H1 (cell line): ENCODE data around the gene LRTM1. TPM values are rescaled to one million over a fixed set of nuclear protein-coding genes. Genes with fewer than 3 reads are reported as not detected.

Source experiments
- CTCF ChIA-PET: fragments of 300-600 bp; sonication (Branson Sonifier 250); formaldehyde crosslinking; loops from one replicate; lab custom pipeline; 2021; ENCODE audit not compliant: partially characterized antibody; lab: Charles Lee
- POLR2A ChIA-PET: fragments of 300-600 bp; sonication (Branson Sonifier 250); formaldehyde crosslinking; loops from one replicate; lab custom pipeline; 2021; ENCODE audit warnings: inconsistent platforms; ENCODE audit not compliant: partially characterized antibody; lab: Charles Lee
- DNase-seq, 2 experiments: peaks; one replicate each; pipeline versions ENCODE4 v3.0.0 to v3.0.0-alpha.2; 2010 to 2022; ENCODE audit warnings: low spot score in 2 of 2, low read depth in 1 of 2, mixed read lengths in 1 of 2
- FAIRE-seq: peaks from 2 replicates; lab custom pipeline; 2011; peaks lifted over from hg19 to GRCh38; lab: Jason Lieb, UNC
- H2AFZ ChIP-seq: 2 replicates; pipeline ENCODE4 v1.8.1; 2012; ENCODE audit warnings: low read length, inconsistent platforms
- H2AK5ac ChIP-seq: 2 replicates; pipeline ENCODE4 v1.6.1; 2013; ENCODE audit warnings: low read depth, low read length
- H2BK120ac ChIP-seq: replicated peaks from 2 replicates; pipeline ENCODE3; 2013; ENCODE audit warnings: low read depth, low read length, inconsistent platforms
- H2BK12ac ChIP-seq: 2 replicates; pipeline ENCODE4 v1.6.1; 2013; ENCODE audit warnings: low read depth, low read length
- H2BK15ac ChIP-seq: 2 replicates; pipeline ENCODE4 v1.6.1; 2013; ENCODE audit warnings: low read length
- H2BK20ac ChIP-seq: 2 replicates; pipeline ENCODE4 v1.6.1; 2013; ENCODE audit warnings: low read length
- H2BK5ac ChIP-seq: 2 replicates; pipeline ENCODE4 v1.6.1; 2013; ENCODE audit warnings: low read depth, low read length
- H3K14ac ChIP-seq: 2 replicates; pipeline ENCODE4 v1.6.1; 2013; ENCODE audit warnings: inconsistent platforms; ENCODE audit not compliant: insufficient read length
- H3K18ac ChIP-seq: 2 replicates; pipeline ENCODE4 v1.6.1; 2013; ENCODE audit warnings: low read length; ENCODE audit errors: extremely low read depth
- H3K23ac ChIP-seq: 2 replicates; pipeline ENCODE4 v1.6.1; 2013; ENCODE audit warnings: inconsistent platforms; ENCODE audit not compliant: insufficient read length
- H3K23me2 ChIP-seq: 2 replicates; pipeline ENCODE4 v1.6.1; 2013; ENCODE audit warnings: low read depth, low read length
- H3K27ac ChIP-seq: 2 replicates; pipeline ENCODE4 v1.6.1; 2011; ENCODE audit warnings: low read depth, low read length, inconsistent platforms
- H3K27me3 ChIP-seq, 4 experiments: replicated peaks in 1 of 4; 1 replicate in 1 of 4; 2 replicates in 3 of 4; pipeline versions ENCODE4 v1.6.1 to v1.8.1; 2011 to 2013; ENCODE audit warnings: low read length in 3 of 4, mild to moderate bottlenecking in 3 of 4, inconsistent platforms in 2 of 4, mixed read lengths in 2 of 4, moderate library complexity in 1 of 4; ENCODE audit not compliant: control insufficient read depth in 3 of 4, insufficient read depth in 3 of 4; ENCODE audit errors: extremely low read depth in 1 of 4
- H3K36me3 ChIP-seq, 4 experiments: 2 replicates each; pipeline versions ENCODE4 v1.6.1 to v1.8.1; 2011 to 2013; ENCODE audit warnings: mild to moderate bottlenecking in 4 of 4, low read length in 3 of 4, moderate library complexity in 2 of 4, control low read depth in 1 of 4, inconsistent platforms in 1 of 4; ENCODE audit not compliant: insufficient read depth in 4 of 4, control insufficient read depth in 2 of 4
- H3K4ac ChIP-seq: replicated peaks from 2 replicates; pipeline ENCODE3; 2013; ENCODE audit warnings: low read length, low read depth, mixed read lengths, inconsistent platforms; ENCODE audit not compliant: insufficient read length
- H3K4me1 ChIP-seq, 4 experiments: replicated peaks in 1 of 4; 1 replicate in 1 of 4; 2 replicates in 3 of 4; pipeline versions ENCODE4 v1.6.1 to v1.8.1; 2011 to 2013; ENCODE audit warnings: low read length in 3 of 4, inconsistent platforms in 2 of 4, mixed read lengths in 1 of 4; ENCODE audit not compliant: insufficient read depth in 4 of 4, control insufficient read depth in 3 of 4
- H3K4me2 ChIP-seq, 2 experiments: 2 replicates each; pipeline versions ENCODE4 v1.6.1 to v1.8.1; 2011 to 2013; ENCODE audit warnings: low read depth in 2 of 2, low read length in 2 of 2, control low read depth in 1 of 2, inconsistent platforms in 1 of 2, mild to moderate bottlenecking in 1 of 2; ENCODE audit not compliant: insufficient read depth in 1 of 2
- H3K4me3 ChIP-seq, 4 experiments: fragments of 200-600, 300-600 bp in 1 of 4; sonication (generic), shearing (Covaris generic), sonication (Bioruptor Twin) in 1 of 4; 2 replicates each; pipeline versions ENCODE4 v1.5.1 to v1.8.1; 2011 to 2016; ENCODE audit warnings: low read length in 4 of 4, low read depth in 3 of 4, control low read depth in 2 of 4, inconsistent platforms in 2 of 4, mild to moderate bottlenecking in 2 of 4, mixed read lengths in 1 of 4, moderate library complexity in 1 of 4; ENCODE audit not compliant: insufficient read depth in 2 of 4; ENCODE audit errors: extremely low read depth in 1 of 4
- H3K56ac ChIP-seq: replicated peaks from 2 replicates; pipeline ENCODE3; 2013; ENCODE audit warnings: low read depth, mild to moderate bottlenecking, mixed read lengths, low read length, inconsistent platforms; ENCODE audit not compliant: insufficient read length
- H3K79me1 ChIP-seq: 2 replicates; pipeline ENCODE4 v1.6.1; 2013; ENCODE audit warnings: low read depth, low read length, control low read depth
- H3K79me2 ChIP-seq, 2 experiments: 2 replicates each; pipeline versions ENCODE4 v1.6.1 to v1.8.1; 2012 to 2013; ENCODE audit warnings: low read length in 2 of 2, mild to moderate bottlenecking in 2 of 2, inconsistent platforms in 1 of 2; ENCODE audit not compliant: insufficient read depth in 2 of 2, control insufficient read depth in 1 of 2
- H3K9ac ChIP-seq, 4 experiments: replicated peaks in 1 of 4; 1 replicate in 1 of 4; 2 replicates in 3 of 4; pipeline versions ENCODE4 v1.6.1 to v1.8.1; 2011 to 2013; ENCODE audit warnings: low read depth in 3 of 4, low read length in 3 of 4, control low read depth in 2 of 4, mild to moderate bottlenecking in 2 of 4, moderate library complexity in 2 of 4, inconsistent platforms in 1 of 4; ENCODE audit errors: extremely low read depth in 1 of 4
- H3K9me3 ChIP-seq, 2 experiments: 2 replicates each; pipeline versions ENCODE4 v1.6.1 to v1.8.1; 2012 to 2013; ENCODE audit warnings: mild to moderate bottlenecking in 2 of 2, moderate library complexity in 2 of 2, control low read depth in 1 of 2, inconsistent platforms in 1 of 2, low read depth in 1 of 2, low read length in 1 of 2, mixed read lengths in 1 of 2; ENCODE audit not compliant: insufficient read depth in 2 of 2
- H4K20me1 ChIP-seq, 2 experiments: replicated peaks in 1 of 2; 2 replicates each; pipeline versions ENCODE3 to v1.8.1; 2011 to 2013; ENCODE audit warnings: inconsistent platforms in 2 of 2, low read length in 2 of 2, mild to moderate bottlenecking in 1 of 2; ENCODE audit not compliant: insufficient read depth in 2 of 2, control insufficient read depth in 1 of 2
- H4K5ac ChIP-seq: 2 replicates; pipeline ENCODE4 v1.6.1; 2013; ENCODE audit warnings: low read length, low read depth, mixed read lengths, inconsistent platforms; ENCODE audit not compliant: insufficient read length
- H4K8ac ChIP-seq: 2 replicates; pipeline ENCODE4 v1.8.0; 2013; ENCODE audit warnings: mild to moderate bottlenecking, moderate library complexity, low read length, inconsistent platforms; ENCODE audit not compliant: insufficient read depth; ENCODE audit errors: extremely low read depth
- H4K91ac ChIP-seq: replicated peaks from 2 replicates; pipeline ENCODE3; 2013; ENCODE audit warnings: low read length, mixed read lengths, inconsistent platforms; ENCODE audit not compliant: insufficient read length
- CEBPB ChIP-seq: IDR thresholded peaks from 2 replicates; pipeline ENCODE4 v1.6.1; 2012; ENCODE audit warnings: low read depth, low read length
- HDAC2 ChIP-seq, 2 experiments: fragments of 300-600 bp in 1 of 2; sonication (generic) in 1 of 2; IDR thresholded peaks; 2 replicates each; pipeline ENCODE4 v1.6.1; 2011 to 2012; ENCODE audit warnings: low read depth in 2 of 2, low read length in 2 of 2, mild to moderate bottlenecking in 2 of 2, moderate library complexity in 2 of 2, borderline replicate concordance in 1 of 2, inconsistent platforms in 1 of 2
- JUND ChIP-seq: IDR thresholded peaks from 2 replicates; pipeline ENCODE4 v1.6.1; 2011; ENCODE audit warnings: mild to moderate bottlenecking, improper control_type of control experiment, low read length
- PHF8 ChIP-seq: fragments of 200-600 bp; sonication (generic); conservative IDR thresholded peaks from 2 replicates; pipeline ENCODE4 v1.7.1; 2012; ENCODE audit warnings: low read depth, mild to moderate bottlenecking, inconsistent platforms, low read length, moderate library complexity
- YY1 ChIP-seq: IDR thresholded peaks from 2 replicates; pipeline ENCODE4 v1.6.1; 2011; ENCODE audit warnings: low read depth, mild to moderate bottlenecking, low read length
- WGBS, 2 experiments: shearing (Covaris generic) in 1 of 2; methylation state at CpG; one replicate each; pipeline versions ENCODE4 v1.1.6 to v1.1.7; 2013 to 2015; ENCODE audit warnings: low lambda C conversion rate in 2 of 2, mixed read lengths in 2 of 2, inconsistent platforms in 1 of 2, low coverage in 1 of 2, missing lambda C conversion rate in 1 of 2; ENCODE audit not compliant: insufficient replicate concordance in 2 of 2, insufficient coverage in 1 of 2, insufficient read length in 1 of 2; ENCODE audit errors: extremely low coverage in 1 of 2, missing lambda C conversion rate in 1 of 2; 5-methylcytosine and 5-hydroxymethylcytosine counted together
- polyA plus RNA-seq, 7 experiments: library from polyadenylated mRNA; depleted of rRNA in 3 of 7; stranded (reverse) in 5 of 7; unstranded in 2 of 7; fragments of >200 nt in 5 of 7; fragments of 200-250 nt in 2 of 7; gene quantifications; 1 replicate in 5 of 7; 2 replicates in 1 of 7; 4 replicates in 1 of 7; pipeline versions ENCODE4 v1.2.1 to v1.2.3, GENCODE V29; 2011 to 2013; ENCODE audit warnings: missing spikeins in 2 of 7, mixed read lengths in 2 of 7
- total RNA-seq: library from RNA; stranded (reverse); fragmentation: NEBNext Ultra II Directional; extraction: Animal tissue kit (Norgen Biotek cat#: 25700); gene quantifications from 2 replicates; pipeline ENCODE4 v1.2.1, GENCODE V29; 2021
- TF ChIP-seq, protein P1 (sequence below), 3 experiments: IDR thresholded peaks; 1 replicate in 2 of 3; 2 replicates in 1 of 3; pipeline versions ENCODE4 v1.5.1 to v1.6.1; 2011; ENCODE audit warnings: low read length in 3 of 3, mild to moderate bottlenecking in 3 of 3, inconsistent platforms in 2 of 3, low read depth in 1 of 3, moderate library complexity in 1 of 3; ENCODE audit not compliant: insufficient read depth in 1 of 3; ENCODE audit errors: control extremely low read depth in 1 of 3

Gene LRTM1
- total and polyA plus RNA-seq, 2 of the 8 experiments (the other 6 are each of a cell fraction or from before 2014, with no cell fraction given), result not detected

DNA sequence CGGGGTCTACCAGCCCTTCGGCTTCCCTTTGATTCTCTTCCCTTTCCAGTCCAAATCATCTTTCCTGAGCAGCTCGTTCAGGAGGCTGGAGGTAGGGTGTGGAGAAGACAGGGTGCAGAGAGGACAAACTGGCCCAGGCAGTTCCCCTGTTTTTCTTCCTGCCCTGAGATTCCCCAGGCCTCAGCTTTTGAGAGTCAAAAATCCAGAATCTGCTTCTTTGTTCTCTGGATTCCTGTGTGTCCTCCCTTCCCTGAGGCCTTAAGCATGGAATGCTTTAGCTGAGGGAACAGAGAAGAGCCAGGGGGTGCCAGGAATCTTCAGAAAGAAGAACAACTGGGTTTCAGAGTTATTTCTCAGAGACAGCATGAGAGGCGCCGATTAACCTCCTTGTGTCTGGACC lies 26.7 kb upstream of the LRTM1 start:
- Histone ChIP-seq H3K27ac (no peak overlapping the region), H3K23me2 (no peaks in the 10 kb centered on the region), H3K4me3 (no peak overlapping the region), H3K4me1 (peaks cover 0 to 8% (median 5%) of the 10 kb centered on the region in 4 experiments; a peak in 3 of 7 replicates), H3K9me3 (no peaks in the 10 kb centered on the region), H2BK20ac (no peak overlapping the region), H2AFZ (no peak overlapping the region), H4K20me1 (no peaks in the 10 kb centered on the region), H2BK12ac (peak overlapping the region; percentile 40), H3K79me1 (no peaks in the 10 kb centered on the region; the same call in 1 of the 2 replicates), H3K23ac (no peak overlapping the region), H2AK5ac (no peak overlapping the region; the same call in 1 of the 2 replicates), H3K79me2 (no peaks in the 10 kb centered on the region), H4K8ac (no peak overlapping the region), H2BK5ac (peak overlapping the region; percentile 79; the same call in 1 of the 2 replicates), H3K18ac (0 out of 2 replicates have a peak overlapping the region, but pooled peaks have one; percentile 4), H3K56ac (no peak overlapping the region), H3K14ac (no peak overlapping the region), H2BK120ac (no peak overlapping the region), H3K4ac (no peak overlapping the region), H3K27me3 (no peaks in the 10 kb centered on the region), H2BK15ac (no peak overlapping the region), H4K5ac (no peak overlapping the region), H3K9ac (no peak overlapping the region; a peak in 1 of 7 replicates), H3K4me2 (no peak overlapping the region; a peak in 1 of 4 replicates), H4K91ac (no peak overlapping the region), H3K36me3 (no peaks in the 10 kb centered on the region)
- TF ChIP-seq PHF8 (no peak), HDAC2 (IDR thresholded peaks at IDR 0.05; ENCODE audit: borderline replicate concordance in 1 of 2, low read depth in 2 of 2, low read length in 2 of 2) (0 out of 4 replicates have a peak, but pooled peaks of 1 of the 2 experiments have one; percentile 57), JUND (no peak), CEBPB (no peak), YY1 (0 out of 2 replicates have a peak, but pooled peaks have one; percentile 10)
- TF ChIP-seq, protein P1, sequence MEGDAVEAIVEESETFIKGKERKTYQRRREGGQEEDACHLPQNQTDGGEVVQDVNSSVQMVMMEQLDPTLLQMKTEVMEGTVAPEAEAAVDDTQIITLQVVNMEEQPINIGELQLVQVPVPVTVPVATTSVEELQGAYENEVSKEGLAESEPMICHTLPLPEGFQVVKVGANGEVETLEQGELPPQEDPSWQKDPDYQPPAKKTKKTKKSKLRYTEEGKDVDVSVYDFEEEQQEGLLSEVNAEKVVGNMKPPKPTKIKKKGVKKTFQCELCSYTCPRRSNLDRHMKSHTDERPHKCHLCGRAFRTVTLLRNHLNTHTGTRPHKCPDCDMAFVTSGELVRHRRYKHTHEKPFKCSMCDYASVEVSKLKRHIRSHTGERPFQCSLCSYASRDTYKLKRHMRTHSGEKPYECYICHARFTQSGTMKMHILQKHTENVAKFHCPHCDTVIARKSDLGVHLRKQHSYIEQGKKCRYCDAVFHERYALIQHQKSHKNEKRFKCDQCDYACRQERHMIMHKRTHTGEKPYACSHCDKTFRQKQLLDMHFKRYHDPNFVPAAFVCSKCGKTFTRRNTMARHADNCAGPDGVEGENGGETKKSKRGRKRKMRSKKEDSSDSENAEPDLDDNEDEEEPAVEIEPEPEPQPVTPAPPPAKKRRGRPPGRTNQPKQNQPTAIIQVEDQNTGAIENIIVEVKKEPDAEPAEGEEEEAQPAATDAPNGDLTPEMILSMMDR (IDR thresholded peaks at IDR 0.05; ENCODE audit: control extremely low read depth in 1 of 3, insufficient read depth in 1 of 3, low read depth in 1 of 3, low read length in 3 of 3), result no peak
- WGBS, 2 experiments, result 70% methylated on average over 5 of the region's 5 CpGs; no CpG with 5 or more reads in 1 of the 2 experiments
- POLR2A ChIA-PET, result interaction anchor here (0.6 kb wide), 1 partner anchor 376 kb away, joined by 6 read pairs; no protein-coding TSS in a partner anchor
- FAIRE-seq, result peak; percentile 42
- DNase-seq, result peak in 1 of 2 experiments; percentile 25
- CTCF ChIA-PET, result interaction anchor here (0.6 to 2.2 kb wide), 7 partner anchors 11 to 500 kb away, joined by 3 to 7 read pairs (median 3); no protein-coding TSS in a partner anchor
